NCI-H2196 treated with DMSO at 0.1 percent for 48 hours (cell line): ENCODE data around the gene ATP9B.

Experiments
- DNase-seq: peaks from one replicate; lab custom pipeline; 2025; ENCODE audit not compliant: unreplicated experiment; lab: John Stamatoyannopoulos, UW

The ATP9B gene, protein sequence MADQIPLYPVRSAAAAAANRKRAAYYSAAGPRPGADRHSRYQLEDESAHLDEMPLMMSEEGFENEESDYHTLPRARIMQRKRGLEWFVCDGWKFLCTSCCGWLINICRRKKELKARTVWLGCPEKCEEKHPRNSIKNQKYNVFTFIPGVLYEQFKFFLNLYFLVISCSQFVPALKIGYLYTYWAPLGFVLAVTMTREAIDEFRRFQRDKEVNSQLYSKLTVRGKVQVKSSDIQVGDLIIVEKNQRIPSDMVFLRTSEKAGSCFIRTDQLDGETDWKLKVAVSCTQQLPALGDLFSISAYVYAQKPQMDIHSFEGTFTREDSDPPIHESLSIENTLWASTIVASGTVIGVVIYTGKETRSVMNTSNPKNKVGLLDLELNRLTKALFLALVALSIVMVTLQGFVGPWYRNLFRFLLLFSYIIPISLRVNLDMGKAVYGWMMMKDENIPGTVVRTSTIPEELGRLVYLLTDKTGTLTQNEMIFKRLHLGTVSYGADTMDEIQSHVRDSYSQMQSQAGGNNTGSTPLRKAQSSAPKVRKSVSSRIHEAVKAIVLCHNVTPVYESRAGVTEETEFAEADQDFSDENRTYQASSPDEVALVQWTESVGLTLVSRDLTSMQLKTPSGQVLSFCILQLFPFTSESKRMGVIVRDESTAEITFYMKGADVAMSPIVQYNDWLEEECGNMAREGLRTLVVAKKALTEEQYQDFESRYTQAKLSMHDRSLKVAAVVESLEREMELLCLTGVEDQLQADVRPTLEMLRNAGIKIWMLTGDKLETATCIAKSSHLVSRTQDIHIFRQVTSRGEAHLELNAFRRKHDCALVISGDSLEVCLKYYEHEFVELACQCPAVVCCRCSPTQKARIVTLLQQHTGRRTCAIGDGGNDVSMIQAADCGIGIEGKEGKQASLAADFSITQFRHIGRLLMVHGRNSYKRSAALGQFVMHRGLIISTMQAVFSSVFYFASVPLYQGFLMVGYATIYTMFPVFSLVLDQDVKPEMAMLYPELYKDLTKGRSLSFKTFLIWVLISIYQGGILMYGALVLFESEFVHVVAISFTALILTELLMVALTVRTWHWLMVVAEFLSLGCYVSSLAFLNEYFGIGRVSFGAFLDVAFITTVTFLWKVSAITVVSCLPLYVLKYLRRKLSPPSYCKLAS

GRCh38 chr18:79068937-79069716 lies at the start of gene ATP9B:
Gene ATP9B, plus strand, starts transcription at chr18:79069394. Its CDS starts 17 bp downstream, at chr18:79069411.
- DNase-seq, result peak; percentile 88

DNA sequence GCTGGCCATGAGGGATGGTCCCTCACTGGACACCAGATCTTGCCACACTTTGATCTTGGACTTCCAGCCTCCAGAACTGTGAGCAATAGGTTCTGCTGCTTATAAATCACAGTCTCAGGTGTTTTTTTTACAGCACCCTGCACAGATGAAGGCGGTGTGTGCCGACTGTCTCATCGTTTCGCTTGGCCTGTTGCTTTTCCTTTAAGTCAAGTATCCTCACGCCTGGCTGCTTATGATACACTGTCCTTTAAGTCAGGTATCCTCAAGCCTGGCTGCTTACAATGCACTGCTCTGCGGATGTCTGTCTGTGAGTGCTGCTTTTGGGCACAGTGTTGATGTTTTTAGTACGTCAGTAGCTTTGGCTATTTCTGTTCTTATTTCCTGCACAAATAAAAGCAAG lies 49.3 kb upstream of the ATP9B start:
- DNase-seq, result no peak

- no peak for DNase-seq
Measured at GRCh38 chr18:79022603-79023002, 46.6 kb upstream of the ATP9B start.

DNA sequence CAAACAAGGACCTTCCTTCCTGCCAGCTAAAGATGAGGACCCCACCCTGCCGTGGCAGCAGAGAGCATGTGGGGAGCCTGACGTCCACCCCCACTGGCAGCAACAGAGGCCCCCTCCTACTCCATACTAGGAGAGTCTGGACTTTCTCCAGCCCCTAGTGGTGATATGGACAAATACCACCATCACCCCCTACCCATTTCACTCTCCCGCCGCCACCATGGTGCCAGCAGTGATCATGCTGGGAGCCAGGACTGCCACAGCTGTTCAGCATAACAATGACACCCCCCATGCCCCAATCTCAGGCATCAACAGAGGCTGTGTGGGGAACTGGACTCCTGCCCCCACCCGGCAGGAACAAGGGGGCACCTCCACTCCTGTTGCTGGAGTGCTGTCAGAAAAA lies 42.7 kb upstream of the ATP9B start:
- DNase-seq, result no peak

GRCh38 chr18:79030680-79031079 lies 38.5 kb upstream of the ATP9B start:
- DNase-seq, result no peak

GRCh38 chr18:79042276-79042675 lies 26.9 kb upstream of the ATP9B start:
- DNase-seq, result no peak

- no peak for DNase-seq
Measured at GRCh38 chr18:79043288-79043687, 25.9 kb upstream of the ATP9B start.

GRCh38 chr18:79046522-79046921 lies 22.7 kb upstream of the ATP9B start:
- DNase-seq, result no peak

DNA sequence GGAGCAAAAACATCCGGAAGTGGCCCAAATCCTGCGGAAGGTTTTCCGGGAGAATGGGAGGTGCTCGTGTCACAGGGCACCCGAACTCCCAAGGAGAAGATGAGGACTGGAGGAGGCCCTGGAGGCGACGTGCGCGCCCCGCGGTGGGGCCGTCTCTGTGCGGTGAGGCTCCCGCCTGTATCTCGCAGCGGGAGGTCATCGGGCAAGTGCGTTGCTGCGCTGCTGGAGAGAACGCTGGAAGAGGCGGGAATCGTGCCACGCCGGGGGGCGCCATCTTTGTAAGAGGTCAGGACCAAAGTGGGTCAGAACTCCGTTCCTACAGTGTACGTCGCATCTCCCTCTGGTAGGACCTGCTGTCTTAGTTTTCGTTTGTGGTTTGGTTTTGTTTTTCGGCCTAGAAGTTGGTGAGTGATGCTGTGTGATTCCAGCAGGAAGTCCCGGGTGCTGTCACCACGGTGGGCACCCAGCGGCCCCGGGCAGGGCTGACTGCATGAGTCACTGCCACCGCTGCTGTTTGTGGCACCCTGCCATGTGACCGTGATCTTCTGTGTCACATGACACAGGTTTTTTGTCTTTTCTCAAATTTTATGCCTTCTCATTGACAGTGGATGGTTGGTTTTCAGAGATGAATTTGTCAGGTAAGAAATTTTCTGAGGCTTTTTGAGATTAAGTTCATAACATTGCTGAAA lies 21.5 kb upstream of the ATP9B start:
- no peak for DNase-seq

- DNase-seq, result no peak
Measured at GRCh38 chr18:79048245-79048632, 21.0 kb upstream of the ATP9B start.

DNA sequence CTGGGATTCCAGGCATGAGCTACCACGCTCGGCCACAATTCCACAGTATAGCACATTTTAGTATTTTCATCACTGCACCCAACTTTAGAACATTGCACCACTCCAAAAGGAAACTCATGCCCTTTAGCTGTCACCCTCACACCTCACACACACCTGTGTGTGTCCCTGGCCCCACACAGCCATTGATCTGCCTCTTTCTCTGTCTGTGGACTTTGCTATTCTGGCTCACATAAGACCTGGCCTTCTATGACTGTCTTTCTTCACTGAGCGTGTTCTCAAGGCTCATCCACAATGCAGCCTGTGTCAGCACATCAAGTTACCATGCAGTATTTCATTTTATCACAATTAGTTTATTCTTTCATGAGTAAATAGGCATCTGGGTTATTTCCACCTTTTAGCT lies 19.7 kb upstream of the ATP9B start:
- no peak for DNase-seq

DNA sequence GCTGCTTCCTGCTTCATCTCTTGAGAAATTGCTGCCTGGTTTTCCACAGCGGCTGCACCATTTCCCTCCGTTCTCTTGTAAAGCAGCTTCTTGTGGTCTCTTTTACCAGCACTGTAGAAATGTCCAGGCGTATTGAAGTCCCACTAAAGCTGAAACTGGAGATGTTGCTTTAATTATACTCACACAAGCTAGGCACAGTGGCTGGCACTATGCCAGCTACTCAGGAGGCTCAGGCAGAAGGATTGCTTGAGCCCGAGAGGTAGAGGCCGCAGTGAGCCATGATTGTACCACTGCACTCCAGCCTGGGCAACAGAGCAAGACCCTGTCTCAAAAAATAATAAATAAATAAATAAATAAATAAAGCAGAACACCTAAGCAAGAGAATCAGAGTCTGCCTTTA lies 19.2 kb upstream of the ATP9B start:
- no peak for DNase-seq

DNA sequence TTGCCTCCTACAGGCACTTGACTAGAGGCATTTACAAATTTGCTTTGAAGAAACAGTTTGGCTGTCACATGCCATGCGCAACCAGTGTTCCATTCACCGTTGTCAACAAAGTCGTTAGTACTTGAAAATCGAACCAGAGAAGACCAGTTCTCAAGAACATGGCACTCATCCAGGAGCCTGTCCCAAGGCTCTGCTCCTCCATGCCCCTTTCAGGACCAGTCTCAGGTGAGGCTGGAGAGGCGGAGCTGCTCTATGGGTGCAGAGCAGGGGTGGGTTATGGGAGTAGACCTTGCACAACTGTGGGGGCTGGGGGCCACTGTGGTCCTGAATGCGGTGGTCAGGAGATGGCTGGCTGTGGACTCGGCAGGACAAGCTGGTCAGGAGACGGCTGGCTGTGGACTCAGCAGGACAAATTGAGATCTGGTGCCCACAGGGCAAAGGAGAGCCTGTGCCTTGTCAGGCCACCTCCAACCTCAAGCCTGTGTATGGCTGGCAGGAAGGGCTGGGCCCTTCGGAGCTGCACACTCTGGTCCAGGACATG lies 12.3 kb upstream of the ATP9B start:
- DNase-seq, result no peak

GRCh38 chr18:79058007-79058406 lies 11.2 kb upstream of the ATP9B start:
- no peak for DNase-seq

DNA sequence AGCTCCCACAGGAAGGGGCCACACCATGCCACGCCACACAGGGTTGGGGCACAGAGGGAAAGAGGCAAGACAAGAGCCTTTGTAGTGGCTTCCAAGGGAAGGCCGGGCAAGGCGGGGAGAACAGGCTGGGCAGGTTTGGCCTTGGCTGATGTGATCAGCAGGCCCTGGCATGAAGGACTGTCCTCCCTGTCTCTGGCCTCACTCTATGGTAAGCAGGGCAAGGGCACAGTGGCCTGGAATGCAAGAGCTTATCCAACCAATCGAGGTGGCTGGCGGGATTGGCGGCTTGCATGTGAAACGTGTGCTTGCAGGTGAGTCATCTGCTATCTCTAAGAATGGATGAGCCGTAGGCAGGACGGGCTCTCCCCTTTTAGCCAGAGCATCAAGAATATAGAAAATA lies 6.4 kb upstream of the ATP9B start:
- no peak for DNase-seq

GRCh38 chr18:79064228-79064627 lies 5.0 kb upstream of the ATP9B start:
- no peak for DNase-seq

DNA sequence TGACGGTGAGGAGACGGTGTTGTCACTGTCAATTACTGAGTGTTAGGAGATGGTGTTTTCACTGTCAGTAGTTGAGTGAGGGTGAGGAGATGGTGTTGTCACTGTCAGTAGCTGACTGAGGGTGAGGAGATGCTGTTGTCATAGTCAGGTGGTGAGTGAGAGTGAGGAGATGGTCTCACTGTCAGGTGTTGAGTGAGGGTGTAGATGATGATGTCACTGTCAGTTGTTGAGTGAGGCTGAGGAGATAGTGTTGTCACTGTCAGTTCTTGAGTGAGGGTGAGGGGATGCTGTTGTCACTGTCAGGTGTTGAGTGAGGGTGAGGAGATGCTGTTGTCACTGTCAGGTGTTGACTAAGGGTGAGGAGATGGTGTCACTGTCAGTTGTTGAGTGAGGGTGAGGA lies 3.4 kb upstream of the ATP9B start:
- no peak for DNase-seq

GRCh38 chr18:79067611-79068010 lies 1.6 kb upstream of the ATP9B start:
- no peak for DNase-seq

- DNase-seq, result no peak
Measured at GRCh38 chr18:79068341-79068936, 755 bp upstream of the ATP9B start.

DNA sequence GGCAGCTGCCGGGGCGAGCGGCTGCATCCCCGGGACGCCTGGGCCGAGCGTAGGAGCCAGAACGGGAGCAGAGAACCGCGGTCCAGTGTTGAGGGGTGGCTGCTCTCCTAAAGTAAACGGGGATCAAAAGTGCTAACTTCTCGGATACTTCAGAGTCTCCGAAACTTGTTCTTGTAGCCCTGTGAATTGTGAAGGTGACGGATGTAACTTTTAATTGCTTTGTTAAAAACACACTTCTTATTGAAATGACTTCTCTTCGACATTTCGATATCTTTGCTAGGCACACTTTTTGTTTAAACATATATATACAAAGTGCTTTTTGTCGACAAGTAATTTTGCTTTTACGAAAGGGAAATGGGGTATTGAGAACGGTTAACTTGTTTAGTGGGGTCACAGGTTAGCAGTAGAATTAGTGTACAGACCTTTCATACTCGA lies 540 bp downstream of the ATP9B start:
- DNase-seq, result no peak
